Measurements from ENCODE around the gene MYO9B. TPM values are rescaled to one million over a fixed set of nuclear protein-coding genes. Genes with fewer than 3 reads are reported as not detected.

Gene MYO9B
- total and polyA plus RNA-seq, 9 of the 15 experiments (the other 6 are each of a cell fraction or from before 2014, with no cell fraction given): 2.4 to 77.6 (median 23.0) TPM

DNA sequence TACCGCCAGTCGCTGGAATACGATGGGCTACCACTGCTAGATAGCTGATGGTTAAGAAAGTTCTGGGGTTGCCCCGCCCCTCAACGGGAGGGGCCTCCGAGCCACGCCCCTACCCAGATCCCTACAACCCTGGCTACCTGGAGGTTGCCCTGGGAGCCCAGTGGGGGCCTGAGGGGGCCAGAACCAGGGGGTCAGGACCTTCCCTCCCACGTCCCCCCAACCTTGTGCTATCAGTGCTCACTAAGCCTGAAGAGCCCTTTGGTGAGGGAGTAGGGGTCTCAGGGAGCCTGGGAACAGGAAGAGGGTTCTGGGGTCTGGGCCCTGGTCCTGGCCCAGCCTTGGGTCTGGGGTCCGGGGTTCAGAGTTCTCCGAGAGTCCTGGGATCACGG is 159.3 kb downstream of the MYO9B start (continued):
- TF ChIP-seq TBP (optimal IDR thresholded peaks at IDR 0.05; ENCODE audit: low read depth, low read length) (peak; percentile 26), XRCC5 (IDR thresholded peaks at IDR 0.05; ENCODE audit: low read depth, low read length) (no peak), MBD2 (IDR thresholded peaks at IDR 0.05; ENCODE audit: borderline replicate concordance, low read depth) (no peak), MCM3 (IDR thresholded peaks at IDR 0.05) (no peak), ZNF785 (CRISPR knock-in tag; IDR thresholded peaks at IDR 0.05) (no peak), GABPB1 (CRISPR knock-in tag; IDR thresholded peaks at IDR 0.05) (peak; percentile 8; the same call in 1 of the 2 replicates), SP1 (CRISPR knock-in tag; IDR thresholded peaks at IDR 0.05) (0 out of 2 replicates have a peak, but pooled peaks have one; percentile 61), KDM5B (IDR thresholded peaks at IDR 0.05; ENCODE audit: insufficient replicate concordance, low read depth, low read length) (peak; percentile 7), GTF2E2 (tag; IDR thresholded peaks at IDR 0.05) (no peak), ILF3 (IDR thresholded peaks at IDR 0.05; ENCODE audit: borderline replicate concordance) (no peak), PML (IDR thresholded peaks at IDR 0.05; ENCODE audit: low read length) (peak; percentile 52; the same call in 1 of the 2 replicates), RBM14 (IDR thresholded peaks at IDR 0.05; ENCODE audit: borderline replicate concordance, insufficient read depth, low read depth, low read length) (no peak)
- TF ChIP-seq, protein P1, sequence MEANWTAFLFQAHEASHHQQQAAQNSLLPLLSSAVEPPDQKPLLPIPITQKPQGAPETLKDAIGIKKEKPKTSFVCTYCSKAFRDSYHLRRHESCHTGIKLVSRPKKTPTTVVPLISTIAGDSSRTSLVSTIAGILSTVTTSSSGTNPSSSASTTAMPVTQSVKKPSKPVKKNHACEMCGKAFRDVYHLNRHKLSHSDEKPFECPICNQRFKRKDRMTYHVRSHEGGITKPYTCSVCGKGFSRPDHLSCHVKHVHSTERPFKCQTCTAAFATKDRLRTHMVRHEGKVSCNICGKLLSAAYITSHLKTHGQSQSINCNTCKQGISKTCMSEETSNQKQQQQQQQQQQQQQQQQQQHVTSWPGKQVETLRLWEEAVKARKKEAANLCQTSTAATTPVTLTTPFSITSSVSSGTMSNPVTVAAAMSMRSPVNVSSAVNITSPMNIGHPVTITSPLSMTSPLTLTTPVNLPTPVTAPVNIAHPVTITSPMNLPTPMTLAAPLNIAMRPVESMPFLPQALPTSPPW (CRISPR knock-in tag; IDR thresholded peaks at IDR 0.05): peak; percentile 76; the same call in 1 of the 2 replicates
- TF ChIP-seq, protein P2, sequence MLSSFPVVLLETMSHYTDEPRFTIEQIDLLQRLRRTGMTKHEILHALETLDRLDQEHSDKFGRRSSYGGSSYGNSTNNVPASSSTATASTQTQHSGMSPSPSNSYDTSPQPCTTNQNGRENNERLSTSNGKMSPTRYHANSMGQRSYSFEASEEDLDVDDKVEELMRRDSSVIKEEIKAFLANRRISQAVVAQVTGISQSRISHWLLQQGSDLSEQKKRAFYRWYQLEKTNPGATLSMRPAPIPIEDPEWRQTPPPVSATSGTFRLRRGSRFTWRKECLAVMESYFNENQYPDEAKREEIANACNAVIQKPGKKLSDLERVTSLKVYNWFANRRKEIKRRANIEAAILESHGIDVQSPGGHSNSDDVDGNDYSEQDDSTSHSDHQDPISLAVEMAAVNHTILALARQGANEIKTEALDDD (IDR thresholded peaks at IDR 0.05): peak; percentile 55; the same call in 1 of the 2 replicates
- TF ChIP-seq, protein P3, sequence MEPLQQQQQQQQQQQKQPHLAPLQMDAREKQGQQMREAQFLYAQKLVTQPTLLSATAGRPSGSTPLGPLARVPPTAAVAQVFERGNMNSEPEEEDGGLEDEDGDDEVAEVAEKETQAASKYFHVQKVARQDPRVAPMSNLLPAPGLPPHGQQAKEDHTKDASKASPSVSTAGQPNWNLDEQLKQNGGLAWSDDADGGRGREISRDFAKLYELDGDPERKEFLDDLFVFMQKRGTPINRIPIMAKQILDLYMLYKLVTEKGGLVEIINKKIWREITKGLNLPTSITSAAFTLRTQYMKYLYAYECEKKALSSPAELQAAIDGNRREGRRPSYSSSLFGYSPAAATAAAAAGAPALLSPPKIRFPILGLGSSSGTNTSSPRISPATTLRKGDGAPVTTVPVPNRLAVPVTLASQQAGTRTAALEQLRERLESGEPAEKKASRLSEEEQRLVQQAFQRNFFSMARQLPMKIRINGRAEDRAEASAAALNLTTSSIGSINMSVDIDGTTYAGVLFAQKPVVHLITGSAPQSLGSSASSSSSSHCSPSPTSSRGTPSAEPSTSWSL (CRISPR knock-in tag; IDR thresholded peaks at IDR 0.05; ENCODE audit: borderline replicate concordance): no peak
- TF ChIP-seq, protein P4, sequence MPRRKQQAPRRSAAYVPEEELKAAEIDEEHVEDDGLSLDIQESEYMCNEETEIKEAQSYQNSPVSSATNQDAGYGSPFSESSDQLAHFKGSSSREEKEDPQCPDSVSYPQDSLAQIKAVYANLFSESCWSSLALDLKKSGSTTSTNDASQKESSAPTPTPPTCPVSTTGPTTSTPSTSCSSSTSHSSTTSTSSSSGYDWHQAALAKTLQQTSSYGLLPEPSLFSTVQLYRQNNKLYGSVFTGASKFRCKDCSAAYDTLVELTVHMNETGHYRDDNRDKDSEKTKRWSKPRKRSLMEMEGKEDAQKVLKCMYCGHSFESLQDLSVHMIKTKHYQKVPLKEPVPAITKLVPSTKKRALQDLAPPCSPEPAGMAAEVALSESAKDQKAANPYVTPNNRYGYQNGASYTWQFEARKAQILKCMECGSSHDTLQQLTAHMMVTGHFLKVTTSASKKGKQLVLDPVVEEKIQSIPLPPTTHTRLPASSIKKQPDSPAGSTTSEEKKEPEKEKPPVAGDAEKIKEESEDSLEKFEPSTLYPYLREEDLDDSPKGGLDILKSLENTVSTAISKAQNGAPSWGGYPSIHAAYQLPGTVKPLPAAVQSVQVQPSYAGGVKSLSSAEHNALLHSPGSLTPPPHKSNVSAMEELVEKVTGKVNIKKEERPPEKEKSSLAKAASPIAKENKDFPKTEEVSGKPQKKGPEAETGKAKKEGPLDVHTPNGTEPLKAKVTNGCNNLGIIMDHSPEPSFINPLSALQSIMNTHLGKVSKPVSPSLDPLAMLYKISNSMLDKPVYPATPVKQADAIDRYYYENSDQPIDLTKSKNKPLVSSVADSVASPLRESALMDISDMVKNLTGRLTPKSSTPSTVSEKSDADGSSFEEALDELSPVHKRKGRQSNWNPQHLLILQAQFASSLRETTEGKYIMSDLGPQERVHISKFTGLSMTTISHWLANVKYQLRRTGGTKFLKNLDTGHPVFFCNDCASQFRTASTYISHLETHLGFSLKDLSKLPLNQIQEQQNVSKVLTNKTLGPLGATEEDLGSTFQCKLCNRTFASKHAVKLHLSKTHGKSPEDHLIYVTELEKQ (CRISPR knock-in tag; IDR thresholded peaks at IDR 0.05): no peak
- TF ChIP-seq, protein P5, sequence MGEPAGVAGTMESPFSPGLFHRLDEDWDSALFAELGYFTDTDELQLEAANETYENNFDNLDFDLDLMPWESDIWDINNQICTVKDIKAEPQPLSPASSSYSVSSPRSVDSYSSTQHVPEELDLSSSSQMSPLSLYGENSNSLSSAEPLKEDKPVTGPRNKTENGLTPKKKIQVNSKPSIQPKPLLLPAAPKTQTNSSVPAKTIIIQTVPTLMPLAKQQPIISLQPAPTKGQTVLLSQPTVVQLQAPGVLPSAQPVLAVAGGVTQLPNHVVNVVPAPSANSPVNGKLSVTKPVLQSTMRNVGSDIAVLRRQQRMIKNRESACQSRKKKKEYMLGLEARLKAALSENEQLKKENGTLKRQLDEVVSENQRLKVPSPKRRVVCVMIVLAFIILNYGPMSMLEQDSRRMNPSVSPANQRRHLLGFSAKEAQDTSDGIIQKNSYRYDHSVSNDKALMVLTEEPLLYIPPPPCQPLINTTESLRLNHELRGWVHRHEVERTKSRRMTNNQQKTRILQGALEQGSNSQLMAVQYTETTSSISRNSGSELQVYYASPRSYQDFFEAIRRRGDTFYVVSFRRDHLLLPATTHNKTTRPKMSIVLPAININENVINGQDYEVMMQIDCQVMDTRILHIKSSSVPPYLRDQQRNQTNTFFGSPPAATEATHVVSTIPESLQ (CRISPR knock-in tag; IDR thresholded peaks at IDR 0.05): no peak
